Thyroid gland (tissue), 4 donors: ENCODE measurements around the gene RBFA. TPM values are rescaled to one million over a fixed set of nuclear protein-coding genes. Genes with fewer than 3 reads are reported as not detected.

Source experiments
- DNase-seq, 2 donors: peaks; one replicate each; pipeline ENCODE4 v3.0.0-alpha.2; 2019
- H3K27ac ChIP-seq, 3 donors: fragments of 200-600 bp; sonication (generic); 1 replicate in 2 of 3; 2 replicates in 1 of 3; pipeline ENCODE4 v1.5.1; 2016 to 2019; ENCODE audit warnings: mild to moderate bottlenecking in 1 of 3, moderate library complexity in 1 of 3
- H3K27me3 ChIP-seq: fragments of 200-600 bp; sonication (generic); one replicate; pipeline ENCODE4 v1.5.1; 2019
- H3K36me3 ChIP-seq, 2 donors: fragments of 200-600 bp; sonication (generic); one replicate each; pipeline ENCODE4 v1.5.1; 2016 to 2019
- H3K4me1 ChIP-seq, 2 donors: fragments of 200-600 bp; sonication (generic); one replicate each; pipeline ENCODE4 v1.5.1; 2017 to 2019
- H3K4me3 ChIP-seq, 3 donors: fragments of 200-600 bp; sonication (generic); replicated peaks in 1 of 3; 1 replicate in 2 of 3; 2 replicates in 1 of 3; pipeline ENCODE4 v1.5.1; 2016; ENCODE audit warnings: mild to moderate bottlenecking in 1 of 3
- H3K9me3 ChIP-seq: fragments of 200-600 bp; sonication (generic); one replicate; pipeline ENCODE4 v1.5.1; 2017
- POLR2A ChIP-seq, 2 donors: fragments of 450-650 bp; IDR thresholded peaks; one replicate each; pipeline ENCODE4 v1.6.1; 2017; ENCODE audit warnings: antibody characterized with exemption in 2 of 2, mild to moderate bottlenecking in 2 of 2, moderate library complexity in 1 of 2
- WGBS, 2 donors: methylation state at CpG; one replicate each; pipeline ENCODE4 v1.1.5; 2017; 5-methylcytosine and 5-hydroxymethylcytosine counted together
- intact Hi-C: fragments of 100-400 bp; cut with DNase I; formaldehyde crosslinking; loops from one replicate; pipeline ENCODE4 v1.15.1; 2023
- total RNA-seq, 4 donors: library from RNA; depleted of rRNA; stranded (reverse); fragments of >200 nt; gene quantifications; one replicate each; pipeline ENCODE4 v1.2.3, GENCODE V29; 2016
- TF ChIP-seq, protein P1 (sequence below), 6 experiments: fragments of 200-600 bp in 3 of 6; fragments of 450-650 bp in 3 of 6; sonication (generic) in 3 of 6; IDR thresholded peaks; one replicate each; pipeline ENCODE4 v1.5.1; 2016 to 2019; ENCODE audit warnings: antibody characterized with exemption in 6 of 6, mild to moderate bottlenecking in 2 of 6, inconsistent platforms in 1 of 6, moderate library complexity in 1 of 6

Gene RBFA
- total RNA-seq, 4 donors from 2014 or later, result 23.5 to 36.5 (median 35.2) TPM

DNA sequence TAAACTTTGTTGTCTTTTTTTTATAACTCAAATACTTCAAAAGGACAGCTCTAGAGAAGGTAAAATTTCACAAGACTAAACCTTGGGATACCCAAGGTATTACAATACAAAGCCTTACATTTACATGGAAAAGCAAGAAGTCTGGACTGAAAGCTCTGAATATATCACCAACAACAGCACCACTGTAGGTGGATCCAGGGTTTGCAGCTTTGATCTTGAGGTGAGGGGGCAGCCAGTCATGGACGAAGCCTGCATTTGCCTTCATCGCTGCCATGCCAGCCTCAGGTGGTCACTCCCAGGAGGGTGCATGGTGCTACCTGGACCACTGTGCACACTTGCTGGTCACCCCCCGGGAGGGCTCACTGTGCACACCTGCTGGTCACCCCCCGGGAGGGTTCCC is 36.6 kb downstream of the RBFA start:
- intact Hi-C loops, result no loop called here
- TF ChIP-seq POLR2A (IDR thresholded peaks at IDR 0.05), result no peak
- TF ChIP-seq, protein P1, sequence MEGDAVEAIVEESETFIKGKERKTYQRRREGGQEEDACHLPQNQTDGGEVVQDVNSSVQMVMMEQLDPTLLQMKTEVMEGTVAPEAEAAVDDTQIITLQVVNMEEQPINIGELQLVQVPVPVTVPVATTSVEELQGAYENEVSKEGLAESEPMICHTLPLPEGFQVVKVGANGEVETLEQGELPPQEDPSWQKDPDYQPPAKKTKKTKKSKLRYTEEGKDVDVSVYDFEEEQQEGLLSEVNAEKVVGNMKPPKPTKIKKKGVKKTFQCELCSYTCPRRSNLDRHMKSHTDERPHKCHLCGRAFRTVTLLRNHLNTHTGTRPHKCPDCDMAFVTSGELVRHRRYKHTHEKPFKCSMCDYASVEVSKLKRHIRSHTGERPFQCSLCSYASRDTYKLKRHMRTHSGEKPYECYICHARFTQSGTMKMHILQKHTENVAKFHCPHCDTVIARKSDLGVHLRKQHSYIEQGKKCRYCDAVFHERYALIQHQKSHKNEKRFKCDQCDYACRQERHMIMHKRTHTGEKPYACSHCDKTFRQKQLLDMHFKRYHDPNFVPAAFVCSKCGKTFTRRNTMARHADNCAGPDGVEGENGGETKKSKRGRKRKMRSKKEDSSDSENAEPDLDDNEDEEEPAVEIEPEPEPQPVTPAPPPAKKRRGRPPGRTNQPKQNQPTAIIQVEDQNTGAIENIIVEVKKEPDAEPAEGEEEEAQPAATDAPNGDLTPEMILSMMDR (IDR thresholded peaks at IDR 0.05), result no peak
- no peak for DNase-seq
- Histone ChIP-seq H3K27ac (no peak overlapping the region), H3K9me3 (no peaks in the 10 kb centered on the region), H3K27me3 (no peaks in the 10 kb centered on the region), H3K4me3 (no peak overlapping the region), H3K36me3 (no peaks in the 10 kb centered on the region), H3K4me1 (no peaks in the 10 kb centered on the region)
- whole genome bisulfite sequencing, 2 donors, result 88 to 95% methylated on average over 2 of the region's 4 CpGs

DNA sequence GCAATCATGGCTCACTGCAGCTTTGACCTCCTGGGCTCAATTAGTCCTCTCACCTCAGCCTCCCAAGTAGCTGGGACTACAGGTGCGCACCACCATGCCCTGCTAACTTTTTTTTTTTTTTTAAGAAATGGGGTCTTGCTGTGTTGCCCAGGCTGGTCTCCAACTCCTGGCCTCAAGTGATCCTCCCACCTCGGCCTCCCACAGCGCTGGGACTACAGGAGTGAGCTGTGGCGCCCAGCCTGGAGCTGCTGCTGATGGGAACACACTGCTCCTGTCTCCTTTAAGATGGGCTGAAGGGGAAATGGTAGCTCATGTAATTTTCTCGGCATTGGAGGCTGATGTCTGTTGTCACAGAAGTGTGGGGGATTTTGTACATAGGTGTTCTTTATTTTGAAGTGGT is 39.9 kb downstream of the RBFA start:
- Histone ChIP-seq H3K27ac (no peak overlapping the region), H3K4me1 (no peaks in the 10 kb centered on the region), H3K9me3 (no peaks in the 10 kb centered on the region), H3K4me3 (no peak overlapping the region), H3K36me3 (no peaks in the 10 kb centered on the region), H3K27me3 (no peaks in the 10 kb centered on the region)
- TF ChIP-seq, protein P1 (IDR thresholded peaks at IDR 0.05), result no peak
- TF ChIP-seq POLR2A (IDR thresholded peaks at IDR 0.05), result no peak
- intact Hi-C loops, result no loop called here
- no peak for DNase-seq
- WGBS, 2 donors, result 93 to 100% methylated on average over 5 of the region's 5 CpGs

DNA sequence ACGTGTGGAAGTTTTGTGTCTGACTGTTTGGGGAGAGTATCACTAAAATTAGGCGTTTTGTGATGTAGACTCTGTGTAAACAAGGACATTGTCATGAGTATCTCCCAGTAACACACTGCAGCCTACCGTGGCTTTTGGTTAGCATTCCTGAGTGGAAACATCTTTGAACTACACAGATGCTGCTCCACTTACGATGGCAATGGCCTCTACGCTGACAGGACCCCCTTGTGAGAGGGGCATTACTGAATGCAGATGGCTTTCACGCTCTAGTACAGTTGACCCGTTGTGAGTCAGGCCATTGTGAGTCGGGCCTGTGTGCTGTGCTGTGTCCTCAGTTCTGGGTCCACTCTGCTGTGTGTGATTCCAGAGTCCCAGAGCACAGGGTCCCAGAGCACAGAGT is 40.5 kb downstream of the RBFA start:
- no peak overlapping the region for H3K4me3 ChIP-seq
- 80 to 81% methylated on average over 6 to 8 of the region's 8 CpGs for WGBS, 2 donors
- H3K27ac ChIP-seq, result no peak overlapping the region
- intact Hi-C loops, result no loop called here
- no peaks in the 10 kb centered on the region for H3K27me3 ChIP-seq
- H3K36me3 ChIP-seq, result no peaks in the 10 kb centered on the region
- H3K9me3 ChIP-seq, result no peaks in the 10 kb centered on the region
- no peaks in the 10 kb centered on the region for H3K4me1 ChIP-seq
- no peak for DNase-seq
- TF ChIP-seq, protein P1 (IDR thresholded peaks at IDR 0.05), result no peak
- TF ChIP-seq POLR2A (IDR thresholded peaks at IDR 0.05), result no peak

DNA sequence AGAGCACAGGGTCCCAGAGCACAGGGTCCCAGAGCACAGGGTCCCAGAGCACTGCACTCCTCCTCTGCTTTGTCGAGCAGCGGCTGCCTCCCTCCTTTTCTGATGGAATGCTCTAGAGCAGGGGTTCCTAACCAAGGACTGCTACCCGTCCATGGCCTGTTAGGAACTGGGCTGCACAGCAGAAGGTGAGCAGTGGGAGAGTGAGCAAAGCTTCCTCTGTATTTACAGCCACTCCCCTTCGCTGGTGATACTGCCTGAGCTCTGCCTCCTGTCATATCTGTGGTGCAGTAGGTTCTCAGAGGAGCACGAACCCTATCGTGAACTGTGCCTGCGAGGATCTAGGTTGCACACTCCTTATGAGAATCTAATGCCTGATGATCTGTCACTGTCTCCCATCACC is 41.7 kb downstream of the RBFA start:
- DNase-seq, result no peak
- H3K4me1 ChIP-seq, result no peaks in the 10 kb centered on the region
- intact Hi-C loops, result no loop called here
- H3K27ac ChIP-seq, result no peak overlapping the region
- H3K4me3 ChIP-seq, result no peak overlapping the region
- H3K36me3 ChIP-seq, result no peaks in the 10 kb centered on the region
- no peak for TF ChIP-seq POLR2A (IDR thresholded peaks at IDR 0.05)
- TF ChIP-seq, protein P1 (IDR thresholded peaks at IDR 0.05), result no peak
- no peaks in the 10 kb centered on the region for H3K27me3 ChIP-seq
- no peaks in the 10 kb centered on the region for H3K9me3 ChIP-seq
- 97 to 100% methylated on average over 5 to 6 of the region's 7 CpGs for WGBS, 2 donors

DNA sequence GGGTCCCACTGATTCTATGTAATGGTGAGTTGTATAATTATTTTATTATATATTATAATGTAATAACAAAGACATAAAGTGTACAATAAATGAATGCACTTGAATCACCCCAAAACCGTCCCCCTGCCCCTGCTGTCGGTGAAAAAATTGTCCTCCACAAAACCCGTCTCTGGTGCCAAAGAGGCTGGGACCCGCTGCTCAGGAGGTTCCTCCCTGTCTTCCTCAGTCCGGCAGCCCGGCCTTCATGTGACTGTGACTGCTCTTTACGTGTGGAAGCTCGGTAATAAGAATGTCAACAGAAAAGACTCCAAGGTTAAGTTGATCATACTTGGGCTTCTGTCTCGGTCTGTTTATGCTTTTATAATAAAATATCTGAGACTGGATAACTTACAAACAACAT is 42.1 kb downstream of the RBFA start:
- DNase-seq, result no peak
- WGBS, 2 donors, result 94% methylated on average over 9 of the region's 9 CpGs

More for the DNA sequence above, 42.1 kb downstream of the RBFA start:
- Histone ChIP-seq H3K4me1 (no peaks in the 10 kb centered on the region), H3K36me3 (no peaks in the 10 kb centered on the region), H3K9me3 (no peaks in the 10 kb centered on the region), H3K27me3 (no peaks in the 10 kb centered on the region), H3K4me3 (no peak overlapping the region), H3K27ac (no peak overlapping the region)
- TF ChIP-seq, protein P1 (IDR thresholded peaks at IDR 0.05), result no peak
- no peak for TF ChIP-seq POLR2A (IDR thresholded peaks at IDR 0.05)
- intact Hi-C loops, result no loop called here
